KOPT-K1 (cell line): ENCODE data around the gene MAGT1.
"Not testable (repeated sequence)": the region's sequence is repeated elsewhere in the genome, so short reads cannot be mapped to it uniquely, and the experiment has no call there.

Source experiments
- H3K27ac ChIP-seq: fragments of 200-600 bp; sonication (generic); 2 replicates; pipeline ENCODE4 v1.5.1; 2016; ENCODE audit warnings: antibody characterized with exemption, mild to moderate bottlenecking, low read depth, low read length; ENCODE audit not compliant: poor library complexity, severe bottlenecking
- H3K36me3 ChIP-seq: fragments of 200-600 bp; sonication (generic); 2 replicates; pipeline ENCODE4 v1.5.1; 2017; ENCODE audit warnings: antibody characterized with exemption, mild to moderate bottlenecking, low read length, moderate library complexity; ENCODE audit not compliant: insufficient read depth
- H3K9me3 ChIP-seq: fragments of 200-600 bp; sonication (generic); 2 replicates; pipeline ENCODE4 v1.5.1; 2017; ENCODE audit warnings: antibody characterized with exemption, low read length, mild to moderate bottlenecking; ENCODE audit not compliant: insufficient read depth, poor library complexity, severe bottlenecking

The MAGT1 gene

GRCh38 chrX:77894921-77895886 is at the start of gene MAGT1:
TSS of gene MAGT1 (minus strand) at chrX:77895435. CDS start at chrX:77895410, 25 bp downstream.
- no peaks in the 10 kb centered on the region for H3K9me3 ChIP-seq
- H3K27ac ChIP-seq = peak within 1 kb of the TSS; percentile 82
- H3K36me3 ChIP-seq = 0 out of 2 replicates have a peak, but pooled peaks cover 6% of the 10 kb centered on the region

GRCh38 chrX:77945031-77945430 is 49.8 kb upstream of the MAGT1 start:
- not testable (repeated sequence) for H3K9me3 ChIP-seq, H3K36me3 ChIP-seq, H3K27ac ChIP-seq

- Histone ChIP-seq H3K36me3 (no peaks in the 10 kb centered on the region), H3K9me3 (no peaks in the 10 kb centered on the region), H3K27ac (no peak overlapping the region)
Observed at GRCh38 chrX:77938083-77938680, 42.9 kb upstream of the MAGT1 start.

GRCh38 chrX:77937291-77937690 is 42.1 kb upstream of the MAGT1 start:
- no peak overlapping the region for H3K27ac ChIP-seq
- no peaks in the 10 kb centered on the region for H3K9me3 ChIP-seq
- H3K36me3 ChIP-seq = no peaks in the 10 kb centered on the region

GRCh38 chrX:77936299-77936698 is 41.1 kb upstream of the MAGT1 start:
- H3K27ac ChIP-seq = no peak overlapping the region
- no peaks in the 10 kb centered on the region for H3K9me3 ChIP-seq
- H3K36me3 ChIP-seq = no peaks in the 10 kb centered on the region

DNA sequence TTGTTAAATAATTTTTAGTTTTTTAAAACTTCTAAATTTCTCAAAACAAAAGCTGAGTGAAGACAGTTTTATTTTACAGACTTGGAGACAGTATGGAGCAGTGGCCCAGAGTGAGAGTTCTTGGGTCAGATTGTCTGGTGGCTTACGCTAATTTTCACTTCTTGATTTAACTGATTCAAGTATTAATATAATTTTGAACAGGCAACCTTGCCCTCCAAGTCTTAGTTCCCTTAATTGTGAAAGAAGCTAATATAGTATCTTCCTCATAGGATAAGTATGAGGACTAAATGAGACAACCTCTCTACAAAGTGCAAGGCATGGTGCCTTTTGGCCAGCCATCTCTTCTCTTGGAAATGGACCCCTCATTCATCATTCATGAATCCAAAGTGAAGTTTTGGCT is 40.7 kb upstream of the MAGT1 start:
- no peak overlapping the region for H3K27ac ChIP-seq
- H3K36me3 ChIP-seq = no peaks in the 10 kb centered on the region
- H3K9me3 ChIP-seq = no peaks in the 10 kb centered on the region

- Histone ChIP-seq H3K9me3 (no peaks in the 10 kb centered on the region), H3K36me3 (no peaks in the 10 kb centered on the region), H3K27ac (no peak overlapping the region)
Observed at GRCh38 chrX:77930581-77930980, 35.3 kb upstream of the MAGT1 start.

- Histone ChIP-seq H3K27ac (peak overlapping the region; percentile 5), H3K36me3 (no peaks in the 10 kb centered on the region), H3K9me3 (no peaks in the 10 kb centered on the region)
Observed at GRCh38 chrX:77925764-77926163, 30.5 kb upstream of the MAGT1 start.

DNA sequence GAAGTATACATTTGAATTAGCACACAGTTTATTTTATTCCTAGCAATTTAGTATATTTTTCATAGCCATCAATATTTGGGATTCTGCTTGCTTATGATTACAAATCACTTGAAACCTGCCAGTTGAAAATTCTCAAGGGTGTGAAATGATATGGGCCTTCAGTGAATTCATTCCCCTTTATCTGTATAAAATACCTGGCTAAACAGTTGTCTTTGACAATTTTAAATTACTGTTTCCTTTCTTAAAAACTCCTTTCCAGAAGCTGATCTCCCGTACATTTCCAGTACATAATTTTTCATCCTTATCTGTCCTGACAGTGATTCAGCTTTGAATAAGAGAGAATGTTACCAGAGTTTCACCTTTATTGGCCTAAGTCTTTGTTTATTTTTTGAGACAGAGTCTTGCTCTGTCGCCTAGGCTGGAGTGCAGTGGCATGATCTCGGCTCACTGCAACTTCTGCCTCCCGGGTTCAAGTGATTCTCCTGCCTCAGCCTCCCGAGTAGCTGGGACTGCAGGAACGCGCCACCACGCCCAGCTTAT is 29.2 kb upstream of the MAGT1 start:
- H3K27ac ChIP-seq = no peak overlapping the region

GRCh38 chrX:77922787-77923186 is 27.6 kb upstream of the MAGT1 start:
- Histone ChIP-seq H3K9me3 (no peaks in the 10 kb centered on the region), H3K27ac (no peak overlapping the region), H3K36me3 (no peaks in the 10 kb centered on the region)

More for the DNA sequence above, 29.2 kb upstream of the MAGT1 start:
- Histone ChIP-seq H3K9me3 (no peaks in the 10 kb centered on the region), H3K36me3 (no peaks in the 10 kb centered on the region)

DNA sequence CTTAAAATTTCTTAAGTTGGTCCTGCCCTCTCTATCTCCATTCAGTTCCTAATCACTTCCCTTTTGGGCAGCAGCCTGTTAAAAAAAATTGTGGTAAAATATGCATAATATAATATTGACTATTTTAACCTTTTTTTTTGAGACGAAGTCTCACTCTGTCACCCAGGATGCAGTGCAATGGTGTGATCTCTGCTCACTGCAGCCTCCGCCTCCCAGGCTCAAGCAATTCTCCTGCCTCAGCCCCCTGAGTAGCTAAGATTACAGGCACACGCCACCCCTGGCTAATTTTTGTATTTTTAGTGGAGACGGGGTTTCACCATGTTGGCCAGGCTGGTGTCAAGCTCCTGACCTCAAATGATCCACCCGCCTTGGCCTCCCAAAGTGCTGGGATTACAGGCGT is 24.1 kb upstream of the MAGT1 start:
- H3K36me3 ChIP-seq, H3K27ac ChIP-seq, H3K9me3 ChIP-seq: not testable (repeated sequence)

- Histone ChIP-seq H3K27ac (no peak overlapping the region), H3K9me3 (no peaks in the 10 kb centered on the region), H3K36me3 (no peaks in the 10 kb centered on the region)
Observed at GRCh38 chrX:77918568-77918967, 23.3 kb upstream of the MAGT1 start.

GRCh38 chrX:77917294-77917933 is 22.2 kb upstream of the MAGT1 start:
- H3K27ac ChIP-seq = peak overlapping the region; percentile 49

GRCh38 chrX:77910108-77910840 is 15.0 kb upstream of the MAGT1 start, which contains the start of gene ATP7A:
TSS of gene ATP7A (plus strand) at chrX:77910693. CDS start at chrX:77971642, 60,949 bp downstream.
- Histone ChIP-seq H3K9me3 (no peaks in the 10 kb centered on the region), H3K36me3 (peaks cover 14% of the 10 kb centered on the region; the same call in 1 of the 2 replicates), H3K27ac (peak within 1 kb of the TSS; percentile 80)

More at GRCh38 chrX:77917294-77917933, 22.2 kb upstream of the MAGT1 start:
- Histone ChIP-seq H3K36me3 (no peaks in the 10 kb centered on the region), H3K9me3 (no peaks in the 10 kb centered on the region)
